ENCODE measurements around the gene SEMA4G.

Gene SEMA4G

DNA sequence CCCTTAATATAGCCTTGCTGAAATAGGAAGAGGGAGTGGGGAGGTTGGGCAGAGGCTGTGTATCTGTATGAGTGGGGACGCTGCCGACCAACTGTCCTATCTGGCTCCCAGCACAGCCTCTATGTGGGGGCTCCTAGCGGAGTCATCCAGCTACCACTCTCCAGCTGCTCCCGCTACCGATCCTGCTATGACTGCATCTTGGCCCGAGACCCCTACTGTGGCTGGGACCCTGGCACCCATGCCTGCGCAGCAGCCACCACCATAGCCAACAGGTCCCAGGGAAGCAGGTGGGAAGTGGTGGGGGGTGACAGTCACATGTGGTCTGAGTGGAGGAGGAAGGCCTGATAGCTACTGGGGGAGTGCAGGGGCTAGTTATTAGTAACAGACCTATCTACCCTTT lies 11.4 kb downstream of the SEMA4G start:
- Histone ChIP-seq H3K36me3 (ENCODE audit: control insufficient read depth, insufficient read depth, low read length) (peaks cover 39% of the 10 kb centered on the region), H3K27me3 (ENCODE audit: control insufficient read depth, insufficient read depth, low read length) (no peaks in the 10 kb centered on the region), H3K9me3 (ENCODE audit: control insufficient read depth, insufficient read depth, low read length) (no peaks in the 10 kb centered on the region), H3K27ac (ENCODE audit: low read depth, low read length) (no peak overlapping the region), H3K4me1 (ENCODE audit: control insufficient read depth, insufficient read depth, low read length) (no peaks in the 10 kb centered on the region), H3K9ac (ENCODE audit: low read depth, low read length) (no peak overlapping the region), H3K4me3 (ENCODE audit: low read depth, low read length) (no peak overlapping the region)

- H3K9me3 ChIP-seq (ENCODE audit: control insufficient read depth, insufficient read depth, low read length), result no peaks in the 10 kb centered on the region
Measured at GRCh38 chr10:100981178-100981772, 12.0 kb downstream of the SEMA4G start.

GRCh38 chr10:100982916-100983830 lies 13.9 kb downstream of the SEMA4G start:
- no peaks in the 10 kb centered on the region for H3K9me3 ChIP-seq (ENCODE audit: control insufficient read depth, insufficient read depth, low read length)
- no peak overlapping the region for H3K27ac ChIP-seq (ENCODE audit: low read depth, low read length)
- H3K9ac ChIP-seq (ENCODE audit: low read depth, low read length), result no peak overlapping the region
- no peak overlapping the region for H3K4me3 ChIP-seq (ENCODE audit: low read depth, low read length)
- peaks cover 44% of the 10 kb centered on the region for H3K36me3 ChIP-seq (ENCODE audit: control insufficient read depth, insufficient read depth, low read length)
- peaks cover 7% of the 10 kb centered on the region; the same call in 1 of the 2 replicates for H3K4me1 ChIP-seq (ENCODE audit: control insufficient read depth, insufficient read depth, low read length)
- no peaks in the 10 kb centered on the region for H3K27me3 ChIP-seq (ENCODE audit: control insufficient read depth, insufficient read depth, low read length)

More at GRCh38 chr10:100981178-100981772, 12.0 kb downstream of the SEMA4G start:
- Histone ChIP-seq H3K4me3 (ENCODE audit: low read depth, low read length) (no peak overlapping the region), H3K4me1 (ENCODE audit: control insufficient read depth, insufficient read depth, low read length) (peaks cover 1% of the 10 kb centered on the region; the same call in 1 of the 2 replicates), H3K27ac (ENCODE audit: low read depth, low read length) (no peak overlapping the region), H3K9ac (ENCODE audit: low read depth, low read length) (no peak overlapping the region), H3K27me3 (ENCODE audit: control insufficient read depth, insufficient read depth, low read length) (no peaks in the 10 kb centered on the region), H3K36me3 (ENCODE audit: control insufficient read depth, insufficient read depth, low read length) (peaks cover 44% of the 10 kb centered on the region)

DNA sequence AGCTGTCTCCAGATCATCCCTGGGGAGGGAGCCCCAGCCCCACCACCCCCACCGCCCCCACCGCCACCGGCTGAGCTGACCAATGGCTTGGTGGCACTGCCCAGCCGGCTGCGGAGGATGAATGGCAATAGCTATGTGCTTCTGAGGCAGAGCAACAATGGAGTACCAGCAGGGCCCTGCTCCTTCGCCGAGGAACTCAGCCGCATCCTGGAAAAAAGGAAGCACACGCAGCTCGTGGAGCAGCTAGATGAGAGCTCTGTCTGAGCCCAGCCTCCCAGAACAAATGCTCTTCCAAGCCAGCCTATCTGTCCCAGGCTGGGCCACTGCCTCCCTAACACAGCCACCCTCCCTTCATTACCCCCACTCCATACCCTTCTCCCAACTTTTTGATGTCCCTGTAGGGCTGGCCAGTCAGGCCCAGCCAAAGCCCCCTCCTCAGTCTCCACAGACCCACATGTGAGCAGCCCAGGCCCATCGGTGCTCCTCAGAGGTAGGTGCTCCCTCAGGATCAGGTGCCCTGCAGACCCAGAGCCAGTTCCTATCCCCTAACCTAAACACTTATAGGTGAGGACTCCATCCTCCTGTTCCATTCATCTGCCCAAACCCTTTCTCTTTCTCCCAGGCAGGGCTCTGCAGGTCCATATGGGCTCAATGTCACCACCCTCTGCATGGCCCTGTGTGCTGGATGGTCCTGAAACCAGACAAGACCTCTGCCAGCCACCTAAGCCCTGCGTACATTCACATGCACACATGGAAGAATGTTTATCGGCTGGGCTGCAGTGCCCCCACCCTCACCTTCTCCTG lies 14.8 kb downstream of the SEMA4G start:
- no peaks in the 10 kb centered on the region for H3K9me3 ChIP-seq (ENCODE audit: control insufficient read depth, insufficient read depth, low read length)
- no peak overlapping the region for H3K9ac ChIP-seq (ENCODE audit: low read depth, low read length)
- H3K36me3 ChIP-seq (ENCODE audit: control insufficient read depth, insufficient read depth, low read length), result peaks cover 45% of the 10 kb centered on the region
- no peak overlapping the region for H3K4me3 ChIP-seq (ENCODE audit: low read depth, low read length)
- no peaks in the 10 kb centered on the region for H3K27me3 ChIP-seq (ENCODE audit: control insufficient read depth, insufficient read depth, low read length)
- H3K27ac ChIP-seq (ENCODE audit: low read depth, low read length), result no peak overlapping the region
- peaks cover 9% of the 10 kb centered on the region; the same call in 1 of the 2 replicates for H3K4me1 ChIP-seq (ENCODE audit: control insufficient read depth, insufficient read depth, low read length)

DNA sequence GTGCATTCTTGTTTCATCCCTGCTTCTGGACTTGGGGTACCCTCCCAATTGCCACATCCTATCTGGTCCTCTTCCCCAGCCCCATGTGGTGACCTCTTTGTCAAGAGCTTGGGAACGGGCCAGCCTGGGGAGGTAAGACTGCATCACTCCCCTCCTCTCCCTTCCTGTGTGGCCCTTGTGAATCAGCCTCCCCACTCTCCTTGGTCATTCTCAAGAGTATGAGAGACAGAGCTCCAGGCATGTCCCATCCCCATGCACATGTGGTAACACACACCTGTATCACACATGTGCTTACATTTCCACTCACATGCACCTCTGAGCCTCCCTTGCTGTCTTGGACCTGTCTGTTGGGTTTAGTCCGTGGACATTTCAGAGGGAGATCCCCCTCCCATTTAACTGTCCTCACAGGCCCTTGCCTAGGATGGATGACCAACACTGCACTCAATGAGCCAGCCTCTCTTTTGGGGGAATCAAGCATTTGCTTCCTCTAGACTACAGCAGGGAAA lies 15.4 kb downstream of the SEMA4G start:
- H3K36me3 ChIP-seq (ENCODE audit: control insufficient read depth, insufficient read depth, low read length), result peaks cover 48% of the 10 kb centered on the region
- no peak overlapping the region for H3K9ac ChIP-seq (ENCODE audit: low read depth, low read length)
- H3K4me3 ChIP-seq (ENCODE audit: low read depth, low read length), result no peak overlapping the region
- H3K27ac ChIP-seq (ENCODE audit: low read depth, low read length), result no peak overlapping the region
- H3K4me1 ChIP-seq (ENCODE audit: control insufficient read depth, insufficient read depth, low read length), result peaks cover 9% of the 10 kb centered on the region; the same call in 1 of the 2 replicates
- H3K27me3 ChIP-seq (ENCODE audit: control insufficient read depth, insufficient read depth, low read length), result no peaks in the 10 kb centered on the region
- H3K9me3 ChIP-seq (ENCODE audit: control insufficient read depth, insufficient read depth, low read length), result no peaks in the 10 kb centered on the region

DNA sequence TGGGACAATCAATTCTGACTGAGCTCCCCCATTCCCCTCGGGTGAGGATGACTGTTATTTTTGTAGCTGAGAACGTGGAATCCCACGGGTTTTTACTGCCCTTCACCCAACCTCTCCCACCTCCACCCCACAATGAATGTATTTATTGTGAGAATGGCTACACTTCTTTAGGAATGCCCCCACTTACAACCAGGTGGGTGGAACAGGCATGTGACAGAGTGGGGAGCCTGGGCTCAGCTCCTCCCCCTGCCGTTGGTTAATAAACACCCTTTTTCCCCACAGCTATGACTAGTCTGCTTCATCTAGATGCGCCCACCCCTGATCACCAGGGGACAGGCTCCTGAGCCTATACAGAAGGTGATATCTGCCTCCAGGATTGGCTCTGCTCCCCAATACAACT lies 16.0 kb downstream of the SEMA4G start:
- no peak overlapping the region for H3K9ac ChIP-seq (ENCODE audit: low read depth, low read length)
- H3K4me3 ChIP-seq (ENCODE audit: low read depth, low read length), result no peak overlapping the region
- peaks cover 50% of the 10 kb centered on the region for H3K36me3 ChIP-seq (ENCODE audit: control insufficient read depth, insufficient read depth, low read length)
- no peaks in the 10 kb centered on the region for H3K9me3 ChIP-seq (ENCODE audit: control insufficient read depth, insufficient read depth, low read length)
- H3K27me3 ChIP-seq (ENCODE audit: control insufficient read depth, insufficient read depth, low read length), result no peaks in the 10 kb centered on the region
- peaks cover 9% of the 10 kb centered on the region; the same call in 1 of the 2 replicates for H3K4me1 ChIP-seq (ENCODE audit: control insufficient read depth, insufficient read depth, low read length)
- no peak overlapping the region for H3K27ac ChIP-seq (ENCODE audit: low read depth, low read length)

GRCh38 chr10:100986623-100986951 lies 17.3 kb downstream of the SEMA4G start:
- H3K27ac ChIP-seq (ENCODE audit: low read depth, low read length), result no peak overlapping the region
- H3K27me3 ChIP-seq (ENCODE audit: control insufficient read depth, insufficient read depth, low read length), result no peaks in the 10 kb centered on the region
- peak overlapping the region; percentile 79 for H3K9ac ChIP-seq (ENCODE audit: low read depth, low read length)
- H3K4me1 ChIP-seq (ENCODE audit: control insufficient read depth, insufficient read depth, low read length), result peaks cover 9% of the 10 kb centered on the region; the same call in 1 of the 2 replicates
- peaks cover 50% of the 10 kb centered on the region for H3K36me3 ChIP-seq (ENCODE audit: control insufficient read depth, insufficient read depth, low read length)
- H3K9me3 ChIP-seq (ENCODE audit: control insufficient read depth, insufficient read depth, low read length), result no peaks in the 10 kb centered on the region
- H3K4me3 ChIP-seq (ENCODE audit: low read depth, low read length), result peak overlapping the region; percentile 91

GRCh38 chr10:100986952-100987684 lies 17.8 kb downstream of the SEMA4G start, which contains the start of the genes MRPL43 and TWNK:
MRPL43 (minus strand) TSS chr10:100987497; CDS start chr10:100987443, 54 bp downstream.
TWNK (plus strand) TSS chr10:100987543; CDS start chr10:100988211, 668 bp downstream.
- H3K36me3 ChIP-seq (ENCODE audit: control insufficient read depth, insufficient read depth, low read length), result peaks cover 51% of the 10 kb centered on the region
- peak within 1 kb of the TSS; percentile 79 for H3K9ac ChIP-seq (ENCODE audit: low read depth, low read length)
- H3K4me3 ChIP-seq (ENCODE audit: low read depth, low read length), result peak within 1 kb of the TSS; percentile 91
- H3K27ac ChIP-seq (ENCODE audit: low read depth, low read length), result peak within 1 kb of the TSS; percentile 90
- no peaks in the 10 kb centered on the region for H3K9me3 ChIP-seq (ENCODE audit: control insufficient read depth, insufficient read depth, low read length)
- H3K4me1 ChIP-seq (ENCODE audit: control insufficient read depth, insufficient read depth, low read length), result peaks cover 9% of the 10 kb centered on the region; the same call in 1 of the 2 replicates
- H3K27me3 ChIP-seq (ENCODE audit: control insufficient read depth, insufficient read depth, low read length), result no peaks in the 10 kb centered on the region

GRCh38 chr10:100987685-100988049 lies 18.4 kb downstream of the SEMA4G start:
- Histone ChIP-seq H3K9me3 (ENCODE audit: control insufficient read depth, insufficient read depth, low read length) (no peaks in the 10 kb centered on the region), H3K36me3 (ENCODE audit: control insufficient read depth, insufficient read depth, low read length) (peaks cover 54% of the 10 kb centered on the region), H3K9ac (ENCODE audit: low read depth, low read length) (peak overlapping the region; percentile 79), H3K27ac (ENCODE audit: low read depth, low read length) (peak overlapping the region; percentile 90), H3K27me3 (ENCODE audit: control insufficient read depth, insufficient read depth, low read length) (no peaks in the 10 kb centered on the region), H3K4me1 (ENCODE audit: control insufficient read depth, insufficient read depth, low read length) (peaks cover 9% of the 10 kb centered on the region; the same call in 1 of the 2 replicates), H3K4me3 (ENCODE audit: low read depth, low read length) (peak overlapping the region; percentile 91)

- Histone ChIP-seq H3K4me1 (ENCODE audit: control insufficient read depth, insufficient read depth, low read length) (peaks cover 9% of the 10 kb centered on the region; the same call in 1 of the 2 replicates), H3K36me3 (ENCODE audit: control insufficient read depth, insufficient read depth, low read length) (peaks cover 54% of the 10 kb centered on the region), H3K27ac (ENCODE audit: low read depth, low read length) (no peak overlapping the region), H3K9me3 (ENCODE audit: control insufficient read depth, insufficient read depth, low read length) (no peaks in the 10 kb centered on the region), H3K9ac (ENCODE audit: low read depth, low read length) (peak overlapping the region; percentile 79; the same call in 1 of the 2 replicates), H3K4me3 (ENCODE audit: low read depth, low read length) (peak overlapping the region; percentile 91), H3K27me3 (ENCODE audit: control insufficient read depth, insufficient read depth, low read length) (no peaks in the 10 kb centered on the region)
Measured at GRCh38 chr10:100988166-100988565, 18.9 kb downstream of the SEMA4G start.

Measured in HUES48 (cell line).